HuH-7.5 (cell line): ENCODE results near the gene TUT7.
"Not testable (repeated sequence)": the region's sequence is repeated elsewhere in the genome, so short reads cannot be mapped to it uniquely, and the experiment has no call there.

Experiments used
- DNase-seq: peaks from one replicate; pipeline ENCODE4 v3.0.0; 2011; ENCODE audit warnings: low spot score

The TUT7 gene

DNA sequence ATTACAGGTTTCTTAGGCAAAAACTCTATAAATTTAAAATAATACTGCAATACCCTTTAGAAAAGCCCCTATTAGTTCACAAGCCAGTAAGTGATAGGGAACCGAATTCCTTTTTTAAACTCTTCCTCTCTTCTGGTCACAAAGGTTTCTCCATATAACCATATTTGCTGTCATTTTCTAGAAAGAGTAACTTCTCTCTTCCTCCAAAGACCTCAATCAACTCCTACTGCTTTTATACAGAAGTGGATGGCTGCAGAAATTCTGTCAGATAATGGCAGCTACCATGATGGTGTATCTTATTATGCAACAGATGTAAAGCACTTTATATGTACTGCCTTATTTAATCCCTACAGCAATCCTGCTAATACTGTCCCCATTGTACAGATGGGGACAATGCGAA lies 6.2 kb downstream of the TUT7 start:
- no peak for DNase-seq

DNA sequence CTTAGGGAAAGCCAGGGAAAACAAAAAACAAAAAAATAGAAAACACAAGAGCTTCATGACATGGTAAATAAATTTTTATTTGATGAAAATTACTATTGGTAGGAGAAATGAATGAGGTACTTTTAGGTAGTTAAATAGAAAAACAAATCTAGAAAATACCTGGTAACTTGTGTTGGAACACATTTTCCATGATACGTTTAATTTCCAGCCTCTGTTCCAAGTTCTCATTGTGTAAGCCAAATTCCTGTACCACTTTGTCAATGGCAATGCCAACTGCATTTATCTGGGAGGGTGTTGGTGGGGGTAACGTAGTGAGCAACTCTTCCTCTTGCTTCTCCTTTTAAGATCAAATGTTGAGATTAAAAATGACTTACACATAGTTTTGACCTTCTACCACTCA lies 9.4 kb downstream of the TUT7 start:
- DNase-seq = no peak

DNA sequence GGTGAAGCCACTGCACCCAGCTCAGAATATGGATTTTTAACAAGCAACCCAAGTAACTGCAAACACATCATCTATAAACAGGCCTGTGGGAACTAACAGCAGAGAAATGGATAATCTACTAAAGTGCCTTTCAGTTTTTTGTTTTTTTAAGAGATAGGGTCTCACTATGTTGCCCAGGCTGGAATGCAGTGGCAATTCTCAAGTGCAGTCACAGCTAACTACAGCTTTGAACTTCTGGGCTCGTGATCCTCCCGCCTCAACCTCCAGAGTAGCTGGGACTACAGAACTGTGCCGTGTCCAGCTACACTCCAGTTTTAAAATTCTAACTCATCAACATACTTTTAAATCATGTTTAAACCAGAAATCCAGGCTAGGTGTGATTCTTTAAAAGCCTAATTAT lies 11.9 kb downstream of the TUT7 start:
- DNase-seq = no peak

- DNase-seq = no peak
Measured at GRCh38 chr9:86341007-86341491, 13.2 kb downstream of the TUT7 start.

DNA sequence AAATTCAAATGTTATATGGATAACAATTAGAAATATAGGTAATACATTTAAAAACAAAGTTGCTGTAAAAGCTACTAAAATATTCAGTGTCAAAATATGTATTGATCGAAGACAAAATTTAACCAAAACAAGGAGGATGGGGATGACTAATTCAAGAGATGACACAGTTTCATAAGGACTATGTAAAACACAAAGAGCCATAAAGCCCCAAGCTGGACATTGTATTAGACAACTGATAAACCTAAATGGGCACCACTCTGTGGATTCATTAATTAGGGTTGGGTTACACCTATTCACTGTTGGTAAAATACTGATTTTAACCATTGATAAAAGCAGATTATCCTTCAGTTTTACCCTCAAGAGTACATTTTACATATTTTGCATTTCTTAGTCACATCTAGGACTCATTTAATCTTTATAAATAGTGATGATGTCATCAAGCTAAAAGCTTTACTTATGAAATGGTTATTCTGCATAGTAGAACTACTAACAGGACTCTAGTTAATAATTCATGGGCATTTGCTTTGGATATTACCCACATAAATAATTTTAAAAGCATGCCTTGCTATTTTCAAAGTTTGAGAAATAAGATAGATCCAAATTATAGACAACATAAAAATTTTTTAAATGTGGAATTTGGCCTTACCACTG lies 13.7 kb downstream of the TUT7 start:
- no peak for DNase-seq

GRCh38 chr9:86337469-86338108 lies 16.6 kb downstream of the TUT7 start:
- no peak for DNase-seq

- no peak for DNase-seq
Measured at GRCh38 chr9:86336058-86336457, 18.2 kb downstream of the TUT7 start.

GRCh38 chr9:86333651-86334050 lies 20.6 kb downstream of the TUT7 start:
- DNase-seq = no peak

- DNase-seq = no peak
Measured at GRCh38 chr9:86330186-86330585, 24.0 kb downstream of the TUT7 start.

DNA sequence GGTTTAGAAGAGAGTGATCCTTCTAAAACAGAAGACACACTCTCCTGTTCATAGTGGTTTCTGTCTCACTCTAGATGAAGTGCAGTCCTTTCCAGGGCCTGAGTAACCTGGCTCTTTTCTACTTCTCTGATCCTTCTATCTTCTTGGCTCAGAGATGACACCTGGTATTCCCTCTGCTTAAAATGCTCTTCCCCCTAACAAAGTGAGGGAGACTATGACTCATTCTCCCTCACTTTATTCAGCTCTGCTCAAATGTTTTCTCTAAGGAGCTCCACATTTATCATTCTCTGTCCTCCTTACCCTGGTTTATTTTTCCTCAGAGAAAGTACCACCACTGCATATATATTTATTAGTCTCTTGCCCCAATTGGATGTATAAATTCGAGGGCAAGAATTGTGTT lies 24.6 kb downstream of the TUT7 start:
- no peak for DNase-seq

GRCh38 chr9:86328156-86328555 lies 26.1 kb downstream of the TUT7 start:
- no peak for DNase-seq

GRCh38 chr9:86326536-86326935 lies 27.7 kb downstream of the TUT7 start:
- DNase-seq = no peak

- DNase-seq = no peak
Measured at GRCh38 chr9:86324901-86325300, 29.3 kb downstream of the TUT7 start.

- no peak for DNase-seq
Measured at GRCh38 chr9:86324308-86324707, 29.9 kb downstream of the TUT7 start.

DNA sequence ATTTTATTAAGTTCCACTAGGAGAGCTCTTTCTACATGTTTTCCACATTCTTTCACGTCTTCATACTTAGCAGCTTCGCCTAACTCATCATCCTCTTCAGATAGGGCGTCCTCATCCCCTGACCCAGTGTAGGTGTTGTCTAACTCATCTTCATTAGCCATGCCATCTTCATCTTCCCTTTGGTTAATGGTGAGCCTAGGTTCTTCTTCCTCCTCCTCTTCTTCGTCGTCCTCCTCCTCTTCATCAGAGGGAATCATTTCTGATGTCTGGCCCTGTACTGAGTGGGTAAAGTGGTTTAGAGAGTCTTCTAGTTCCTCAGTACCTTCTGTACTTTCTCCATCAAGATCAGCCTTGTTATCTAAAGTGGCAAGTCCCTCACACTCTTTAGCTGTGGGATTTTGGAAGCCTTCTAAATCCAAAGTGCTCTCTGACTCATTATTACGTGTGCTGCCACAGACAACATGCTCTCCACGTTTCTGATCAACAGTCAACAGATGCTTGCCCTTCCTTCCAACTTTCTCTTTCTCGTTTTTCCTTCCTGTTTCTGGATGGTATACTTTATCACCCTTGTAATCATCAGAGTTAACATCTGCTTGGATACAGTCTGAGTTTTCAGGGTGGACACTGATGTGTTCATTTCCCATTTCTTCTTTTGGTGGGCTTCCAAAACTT lies 31.1 kb downstream of the TUT7 start:
- DNase-seq = no peak

- no peak for DNase-seq
Measured at GRCh38 chr9:86321373-86321772, 32.8 kb downstream of the TUT7 start.

DNA sequence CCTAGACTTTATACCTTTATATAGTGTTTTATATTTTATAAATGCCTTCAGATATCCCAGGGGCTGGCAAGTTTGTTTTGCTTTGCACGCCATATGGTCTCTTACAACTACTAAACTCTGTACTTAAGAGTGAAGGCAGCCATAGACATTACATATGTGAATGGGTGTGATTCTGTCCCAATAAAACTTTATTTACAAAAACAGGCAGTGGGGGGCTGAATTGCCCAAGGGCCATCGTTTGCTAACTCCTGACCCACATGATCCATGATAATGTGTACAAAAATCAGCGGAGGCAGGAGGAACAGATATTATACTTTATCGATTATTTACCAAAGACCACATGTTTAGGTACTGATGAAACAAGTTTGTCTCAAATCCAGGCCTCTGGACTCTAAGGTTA lies 36.0 kb downstream of the TUT7 start:
- no peak for DNase-seq

- no peak for DNase-seq
Measured at GRCh38 chr9:86315078-86315477, 39.1 kb downstream of the TUT7 start.

GRCh38 chr9:86312959-86313358 lies 41.3 kb downstream of the TUT7 start:
- not testable (repeated sequence) for DNase-seq

DNA sequence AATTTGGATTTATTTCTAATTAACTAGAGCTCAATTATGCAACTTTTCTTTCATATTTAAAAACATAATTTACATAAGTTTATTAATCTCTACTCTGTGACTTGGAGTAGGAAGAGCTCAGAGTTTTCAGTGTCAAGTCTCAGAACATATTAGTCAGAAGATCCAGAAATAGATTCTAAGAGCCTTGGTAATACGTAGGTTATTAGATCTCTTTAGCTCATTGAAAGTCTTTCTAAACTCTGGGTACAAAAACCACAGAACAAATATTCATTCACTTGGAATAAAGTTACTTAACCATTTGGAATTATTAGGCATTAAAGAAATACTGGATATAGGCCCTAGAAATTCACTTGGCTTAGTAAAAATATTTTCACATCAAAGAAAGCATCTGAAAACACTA lies 45.5 kb downstream of the TUT7 start:
- DNase-seq = no peak

DNA sequence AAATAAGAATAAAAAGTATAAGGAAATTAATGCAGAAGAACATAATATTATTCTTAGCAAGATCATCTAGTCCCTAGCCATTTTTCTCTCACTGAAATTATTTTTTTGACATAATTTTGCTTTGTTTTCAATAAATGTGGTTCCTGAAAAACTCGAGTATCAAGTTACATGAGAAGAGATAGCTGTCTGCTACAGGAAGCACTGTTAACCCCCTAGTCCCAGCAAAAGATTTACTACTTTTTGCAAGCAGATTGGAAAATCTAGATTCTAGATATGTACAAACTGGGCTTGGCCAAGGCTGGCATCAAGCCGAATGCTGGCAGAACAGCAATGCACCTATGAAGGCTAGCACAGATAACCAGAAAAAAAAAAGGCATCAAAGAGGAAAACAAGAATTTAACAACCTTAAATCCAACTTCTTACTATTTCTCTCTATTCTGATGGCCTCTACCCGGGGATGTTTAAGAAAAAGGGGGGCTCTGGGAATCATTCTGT lies 49.9 kb downstream of the TUT7 start:
- no peak for DNase-seq

DNA sequence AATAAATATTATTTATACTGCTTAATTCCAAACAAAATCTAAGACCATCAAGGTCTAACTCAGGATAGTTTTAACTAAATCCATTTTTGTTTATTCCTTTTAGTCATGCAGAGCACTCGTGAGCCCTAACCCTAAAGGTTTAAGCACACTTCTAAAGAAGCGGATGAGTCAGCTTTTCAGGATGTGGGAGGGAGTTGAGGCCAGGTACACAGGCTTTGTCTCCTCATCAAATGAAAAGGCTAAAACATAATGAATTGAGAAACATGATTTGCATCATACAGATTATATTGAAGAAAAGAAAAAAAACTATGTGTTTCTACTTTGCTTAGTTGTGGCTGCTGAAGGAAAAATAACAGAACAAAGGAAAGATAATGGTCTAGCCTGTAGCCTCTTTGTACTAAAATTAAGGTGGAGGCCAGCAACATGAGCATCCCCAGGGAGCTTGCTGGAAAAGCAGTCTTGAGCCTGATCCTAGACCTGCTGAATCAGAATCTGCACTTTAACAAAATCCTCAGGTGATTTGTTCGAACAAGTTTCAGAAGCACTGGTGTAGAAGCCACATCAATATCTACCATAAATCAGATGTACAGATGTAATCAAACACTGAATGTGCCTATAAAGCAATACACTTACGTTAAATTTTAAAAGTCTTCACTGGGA lies 50.8 kb downstream of the TUT7 start:
- DNase-seq = no peak

DNA sequence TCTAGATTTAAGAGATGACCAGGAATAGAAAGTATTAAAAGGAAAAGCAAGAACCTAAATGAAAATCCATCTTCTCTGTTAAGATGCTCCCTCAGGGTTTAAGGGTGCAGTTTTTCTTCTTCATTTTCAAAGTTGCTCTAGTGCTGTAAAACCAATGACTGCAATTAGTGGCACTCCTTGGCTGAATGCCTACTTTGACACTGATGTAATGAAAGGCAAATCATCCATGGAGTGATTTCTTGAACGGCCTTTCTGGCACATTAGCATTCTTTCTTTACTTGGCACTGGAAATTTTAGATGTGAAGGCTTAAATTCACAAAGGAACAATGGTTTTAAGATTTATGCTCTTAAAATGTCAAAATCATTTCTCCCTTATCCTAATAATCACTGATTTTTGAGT lies 52.5 kb downstream of the TUT7 start:
- no peak for DNase-seq
